GM23248 (cell line): ENCODE measurements around the gene RCVRN.

Experiments
- EZH2 ChIP-seq: fragments of 200-600 bp; sonication (generic); IDR thresholded peaks from 2 replicates; pipeline ENCODE4 v1.6.1; 2018; ENCODE audit warnings: antibody characterized with exemption, mild to moderate bottlenecking; ENCODE audit not compliant: insufficient read depth, poor library complexity, severe bottlenecking
- EZH2phosphoT487 ChIP-seq: fragments of 200-600 bp; sonication (generic); IDR thresholded peaks from 2 replicates; pipeline ENCODE4 v1.6.1; 2018; ENCODE audit warnings: antibody characterized with exemption, moderate library complexity, mild to moderate bottlenecking, low read depth; ENCODE audit not compliant: insufficient read depth

GRCh38 chr17:9895923-9896322 is 9.1 kb downstream of the RCVRN start:
- TF ChIP-seq EZH2phosphoT487 (no peak), EZH2 (no peak)
